Spleen (tissue), 11 donors: ENCODE data around the gene NBAS. TPM values are rescaled to one million over a fixed set of nuclear protein-coding genes. Genes with fewer than 3 reads are reported as not detected.

Experiments
- DNase-seq: peaks from one replicate; pipeline ENCODE4 v3.0.0-alpha.2; 2020
- H3K27ac ChIP-seq, 8 donors: fragments of 200-600 bp; sonication (generic) in 7 of 8; 1 replicate in 4 of 8; 2 replicates in 4 of 8; pipeline versions ENCODE4 v1.5.0 to v1.8.0; 2016 to 2021; ENCODE audit warnings: inconsistent platforms in 4 of 8, mild to moderate bottlenecking in 4 of 8, moderate library complexity in 1 of 8
- H3K27me3 ChIP-seq, 7 donors: fragments of 200-600 bp; sonication (generic) in 6 of 7; replicated peaks in 1 of 7; 1 replicate in 4 of 7; 2 replicates in 3 of 7; pipeline versions ENCODE4 v1.5.0 to v1.8.0; 2016 to 2021; ENCODE audit warnings: inconsistent platforms in 3 of 7, mild to moderate bottlenecking in 1 of 7
- H3K36me3 ChIP-seq, 6 donors: fragments of 200-600 bp; sonication (generic) in 5 of 6; 1 replicate in 4 of 6; 2 replicates in 2 of 6; pipeline versions ENCODE4 v1.5.0 to v1.8.0; 2016 to 2021; ENCODE audit warnings: inconsistent platforms in 2 of 6
- H3K4me1 ChIP-seq, 6 donors: fragments of 200-600 bp; sonication (generic) in 5 of 6; 1 replicate in 3 of 6; 2 replicates in 3 of 6; pipeline versions ENCODE4 v1.5.0 to v1.8.0; 2016 to 2021; ENCODE audit warnings: inconsistent platforms in 3 of 6
- H3K4me3 ChIP-seq, 8 donors: fragments of 200-600 bp; sonication (generic) in 7 of 8; 1 replicate in 4 of 8; 2 replicates in 4 of 8; pipeline versions ENCODE4 v1.5.0 to v1.8.0; 2016 to 2021; ENCODE audit warnings: inconsistent platforms in 4 of 8, mild to moderate bottlenecking in 4 of 8, moderate library complexity in 2 of 8
- H3K9me3 ChIP-seq, 8 donors: fragments of 200-600 bp; sonication (generic) in 7 of 8; 1 replicate in 4 of 8; 2 replicates in 4 of 8; pipeline versions ENCODE4 v1.5.0 to v1.8.0; 2016 to 2021; ENCODE audit warnings: inconsistent platforms in 4 of 8
- CTCF ChIP-seq, 11 experiments: fragments of 200-600 bp in 7 of 11; fragments of 450-650 bp in 4 of 11; sonication (generic) in 4 of 11; IDR thresholded peaks in 8 of 11; conservative IDR thresholded peaks in 3 of 11; 1 replicate in 7 of 11; 2 replicates in 4 of 11; pipeline versions ENCODE4 v1.4.0 to v1.8.0; 2016 to 2021; ENCODE audit warnings: antibody characterized with exemption in 11 of 11, inconsistent platforms in 4 of 11, mild to moderate bottlenecking in 1 of 11
- POLR2A ChIP-seq, 3 donors: fragments of 450-650 bp; IDR thresholded peaks; one replicate each; pipeline ENCODE4 v1.5.1; 2017; ENCODE audit warnings: antibody characterized with exemption in 3 of 3, mild to moderate bottlenecking in 1 of 3
- POLR2AphosphoS5 ChIP-seq, 3 donors: sonication (generic); formaldehyde crosslinking; IDR thresholded peaks; one replicate each; pipeline ENCODE4 v1.5.1; 2017; ENCODE audit warnings: antibody characterized with exemption in 3 of 3
- WGBS, 5 donors: extraction: QIAGEN DNeasy Blood & Tissue Kit in 3 of 5; methylation state at CpG; one replicate each; pipeline versions ENCODE4 v1.1.5 to v1.1.7; 2013 to 2018; 5-methylcytosine and 5-hydroxymethylcytosine counted together
- intact Hi-C: fragments of 100-400 bp; cut with DNase I; formaldehyde crosslinking; loops from one replicate; pipeline ENCODE4 v1.15.0; 2023; ENCODE audit warnings: low total_unique reads
- polyA plus RNA-seq, 3 donors: library from polyadenylated mRNA; stranded (reverse); fragments of 200-250 nt; gene quantifications; one replicate each; pipeline ENCODE4 v1.2.1, GENCODE V29; 2013
- total RNA-seq, 7 donors: library from RNA; depleted of rRNA in 3 of 7; stranded (reverse); fragments of >200 nt in 3 of 7; fragmentation: NEBNext Ultra II Directional in 4 of 7; extraction: Animal tissue kit (Norgen Biotek cat#: 25700) in 4 of 7; gene quantifications; one replicate each; pipeline versions ENCODE4 v1.1.0 to v1.2.1, GENCODE V29; 2016 to 2021
- donor health status: healthy with polysubstance abuse.
- donor health status: DM: no; HTN: no; CAD: no; lungs with moderate emphysema.
- donor health status: DM: no; HTN: no; CAD: no.
- donor health status: Bipolar disorder and iron deficiency.
- donor health status: healthy.
- donor health status: DM: no; HTN: no; CAD: no.
- donor health status: DM: yes; HTN: yes; CAD: no.

Gene NBAS
- total and polyA plus RNA-seq, 10 donors, result 21.1 to 49.0 (median 40.9) TPM

- no peak overlapping the region for H3K4me3 ChIP-seq
- no peak for TF ChIP-seq CTCF (IDR thresholded peaks at IDR 0.05 in 8 of 11, conservative IDR thresholded peaks at IDR 0.05 in 3 of 11)
- TF ChIP-seq POLR2A (IDR thresholded peaks at IDR 0.05), result no peak
- TF ChIP-seq POLR2AphosphoS5 (IDR thresholded peaks at IDR 0.05), result no peak
- intact Hi-C loops, result no loop called here
Observed at GRCh38 chr2:15436195-15436594, 124.9 kb downstream of the NBAS start.

GRCh38 chr2:15435474-15435873 is 125.7 kb downstream of the NBAS start:
- intact Hi-C loops, result no loop called here
- Histone ChIP-seq H3K36me3 (peaks cover 0 to 14% (median 0%) of the 10 kb centered on the region in 6 donors), H3K27ac (no peak overlapping the region), H3K4me3 (no peak overlapping the region), H3K4me1 (no peaks in the 10 kb centered on the region), H3K27me3 (no peaks in the 10 kb centered on the region), H3K9me3 (no peaks in the 10 kb centered on the region)
- TF ChIP-seq POLR2AphosphoS5 (IDR thresholded peaks at IDR 0.05), result no peak
- no peak for TF ChIP-seq POLR2A (IDR thresholded peaks at IDR 0.05)
- no peak for TF ChIP-seq CTCF (IDR thresholded peaks at IDR 0.05 in 8 of 11, conservative IDR thresholded peaks at IDR 0.05 in 3 of 11)
- 78 to 85% (median 81%) methylated on average over 5 of the region's 5 CpGs for WGBS, 5 donors
- DNase-seq, result no peak

More at GRCh38 chr2:15436195-15436594, 124.9 kb downstream of the NBAS start:
- Histone ChIP-seq H3K9me3 (no peaks in the 10 kb centered on the region), H3K36me3 (peaks cover 0 to 15% (median 0%) of the 10 kb centered on the region in 6 donors), H3K27ac (no peak overlapping the region), H3K27me3 (no peaks in the 10 kb centered on the region), H3K4me1 (no peaks in the 10 kb centered on the region)
- WGBS, 5 donors, result 90 to 99% (median 95%) methylated on average over 2 of the region's 2 CpGs
- DNase-seq, result no peak

- intact Hi-C loops, result no loop called here
- TF ChIP-seq CTCF (IDR thresholded peaks at IDR 0.05 in 8 of 11, conservative IDR thresholded peaks at IDR 0.05 in 3 of 11), result no peak
- no peak for TF ChIP-seq POLR2AphosphoS5 (IDR thresholded peaks at IDR 0.05)
- TF ChIP-seq POLR2A (IDR thresholded peaks at IDR 0.05), result no peak
- no peaks in the 10 kb centered on the region for H3K9me3 ChIP-seq
- no peak overlapping the region for H3K27ac ChIP-seq
- no peak overlapping the region for H3K4me3 ChIP-seq
- no peaks in the 10 kb centered on the region for H3K27me3 ChIP-seq
- no peaks in the 10 kb centered on the region for H3K4me1 ChIP-seq
- no peak for DNase-seq
- WGBS, 5 donors, result 81 to 96% (median 87%) methylated on average over 5 of the region's 5 CpGs
- H3K36me3 ChIP-seq, result peaks cover 0 to 9% (median 0%) of the 10 kb centered on the region in 6 donors
Observed at GRCh38 chr2:15432642-15433256, 128.4 kb downstream of the NBAS start.

- H3K27ac ChIP-seq, result no peak overlapping the region
- DNase-seq, result no peak
- H3K36me3 ChIP-seq, result peaks cover under 1 to 24% (median 4%) of the 10 kb centered on the region in 6 donors
- TF ChIP-seq POLR2A (IDR thresholded peaks at IDR 0.05), result no peak
- TF ChIP-seq POLR2AphosphoS5 (IDR thresholded peaks at IDR 0.05), result no peak
- TF ChIP-seq CTCF (IDR thresholded peaks at IDR 0.05 in 8 of 11, conservative IDR thresholded peaks at IDR 0.05 in 3 of 11), result no peak
- no peaks in the 10 kb centered on the region for H3K9me3 ChIP-seq
- no peaks in the 10 kb centered on the region for H3K4me1 ChIP-seq
- H3K4me3 ChIP-seq, result no peak overlapping the region
- 91 to 97% (median 95%) methylated on average over 1 of the region's 1 CpG for WGBS, 5 donors
- no peaks in the 10 kb centered on the region for H3K27me3 ChIP-seq
- intact Hi-C loops, result no loop called here
Observed at GRCh38 chr2:15429032-15429431, 132.1 kb downstream of the NBAS start.
